IMR-90 (cell line): ENCODE data around the gene PRKN. TPM values are rescaled to one million over a fixed set of nuclear protein-coding genes. Genes with fewer than 3 reads are reported as not detected.

Experiments
- ATAC-seq: fragments of 200-7000 bp; cut with Tn5 transposase; 2 replicates; pipeline ENCODE4 v1.9.1; 2020; ENCODE audit warnings: low read depth, mild to moderate bottlenecking, moderate library complexity
- BruUV-seq: library from RNA; stranded (reverse); fragments of 400-500 nt; replicated peaks from 2 replicates; lab custom pipeline; 2021; lab: Mats Ljungman, UMichigan
- CTCF ChIA-PET: fragments of 300-600 bp; formaldehyde crosslinking; extraction: SDS; loops from one replicate; lab custom pipeline; 2021; ENCODE audit warnings: antibody characterized with exemption; lab: Yijun Ruan, JAX
- POLR2A ChIA-PET: fragments of 300-600 bp; sonication (Branson Sonifier 250); formaldehyde crosslinking; loops from one replicate; lab custom pipeline; 2022; ENCODE audit warnings: antibody characterized with exemption; ENCODE audit not compliant: unreplicated experiment; lab: Charles Lee
- DNase-seq: peaks from one replicate; pipeline ENCODE4 v3.0.0; 2013
- H2AFZ ChIP-seq: replicated peaks from 2 replicates; pipeline ENCODE3; 2013; ENCODE audit warnings: low read length, mild to moderate bottlenecking; ENCODE audit not compliant: poor library complexity
- H2AK5ac ChIP-seq: 2 replicates; pipeline ENCODE4 v1.6.1; 2013; ENCODE audit warnings: low read depth, low read length, inconsistent platforms
- H2AK9ac ChIP-seq: replicated peaks from 2 replicates; pipeline ENCODE3; 2013; ENCODE audit warnings: mild to moderate bottlenecking, low read depth, low read length, moderate library complexity; ENCODE audit not compliant: poor library complexity
- H2BK120ac ChIP-seq: 2 replicates; pipeline ENCODE4 v1.6.1; 2013; ENCODE audit warnings: low read depth, low read length, inconsistent platforms
- H2BK15ac ChIP-seq: 3 replicates; pipeline ENCODE4 v1.6.1; 2013; ENCODE audit warnings: low read depth, low read length, inconsistent platforms
- H2BK20ac ChIP-seq: 2 replicates; pipeline ENCODE4 v1.6.1; 2013; ENCODE audit warnings: low read depth, mild to moderate bottlenecking, inconsistent platforms, low read length, moderate library complexity
- H2BK5ac ChIP-seq: 2 replicates; pipeline ENCODE4 v1.6.1; 2013; ENCODE audit warnings: mild to moderate bottlenecking, low read depth, low read length, inconsistent platforms; ENCODE audit not compliant: poor library complexity, severe bottlenecking
- H3K14ac ChIP-seq: replicated peaks from 2 replicates; pipeline ENCODE4 v1.6.1; 2013; ENCODE audit warnings: low read depth, low read length, inconsistent platforms
- H3K18ac ChIP-seq: 2 replicates; pipeline ENCODE4 v1.6.1; 2013; ENCODE audit warnings: low read depth, low read length, control low read depth
- H3K23ac ChIP-seq: 2 replicates; pipeline ENCODE4 v1.6.1; 2013; ENCODE audit warnings: low read depth, low read length, inconsistent platforms
- H3K27ac ChIP-seq: 2 replicates; pipeline ENCODE4 v1.5.1; 2013; ENCODE audit warnings: mild to moderate bottlenecking, control low read depth, low read length; ENCODE audit not compliant: insufficient read depth
- H3K27me3 ChIP-seq: 2 replicates; pipeline ENCODE4 v1.6.1; 2013; ENCODE audit warnings: low read length; ENCODE audit not compliant: control insufficient read depth, insufficient read depth
- H3K36me3 ChIP-seq: 2 replicates; pipeline ENCODE4 v1.6.1; 2013; ENCODE audit warnings: low read length, mixed read lengths; ENCODE audit not compliant: control insufficient read depth, insufficient read depth
- H3K4ac ChIP-seq: 2 replicates; pipeline ENCODE4 v1.6.1; 2013; ENCODE audit warnings: low read depth, low read length, inconsistent platforms
- H3K4me1 ChIP-seq: 2 replicates; pipeline ENCODE4 v1.6.1; 2013; ENCODE audit warnings: low read length, mixed read lengths; ENCODE audit not compliant: control insufficient read depth, insufficient read depth
- H3K4me2 ChIP-seq: 2 replicates; pipeline ENCODE4 v1.6.1; 2013; ENCODE audit warnings: low read depth, mild to moderate bottlenecking, control low read depth, low read length, moderate library complexity
- H3K4me3 ChIP-seq: 2 replicates; pipeline ENCODE4 v1.5.1; 2013; ENCODE audit warnings: low read depth, mild to moderate bottlenecking, control low read depth, low read length, moderate library complexity; ENCODE audit not compliant: insufficient read depth
- H3K56ac ChIP-seq: 2 replicates; pipeline ENCODE4 v1.6.1; 2013; ENCODE audit warnings: low read length, inconsistent platforms; ENCODE audit not compliant: insufficient read depth; ENCODE audit errors: extremely low read depth
- H3K79me1 ChIP-seq, 2 experiments: 2 replicates each; pipeline ENCODE4 v1.6.1; 2013; ENCODE audit warnings: low read length in 2 of 2, inconsistent platforms in 1 of 2, low read depth in 1 of 2
- H3K9ac ChIP-seq: 2 replicates; pipeline ENCODE4 v1.6.1; 2013; ENCODE audit warnings: low read depth, low read length, control low read depth
- H3K9me1 ChIP-seq: 2 replicates; pipeline ENCODE4 v1.6.1; 2013; ENCODE audit warnings: low read length, inconsistent platforms; ENCODE audit not compliant: insufficient read depth
- H3K9me3 ChIP-seq: 2 replicates; pipeline ENCODE4 v1.6.1; 2013; ENCODE audit warnings: low read length; ENCODE audit not compliant: control insufficient read depth, insufficient read depth
- H4K20me1 ChIP-seq: 2 replicates; pipeline ENCODE4 v1.6.1; 2013; ENCODE audit warnings: low read length, inconsistent platforms; ENCODE audit not compliant: insufficient read depth
- H4K5ac ChIP-seq: 2 replicates; pipeline ENCODE4 v1.6.1; 2013; ENCODE audit warnings: mild to moderate bottlenecking, low read depth, low read length, control low read depth
- H4K8ac ChIP-seq, 2 experiments: 2 replicates each; pipeline ENCODE4 v1.6.1; 2013; ENCODE audit warnings: low read depth in 2 of 2, low read length in 2 of 2, control low read depth in 1 of 2, inconsistent platforms in 1 of 2
- H4K91ac ChIP-seq: 2 replicates; pipeline ENCODE4 v1.6.1; 2013; ENCODE audit warnings: low read depth, low read length, inconsistent platforms; ENCODE audit not compliant: insufficient read depth
- CTCF ChIP-seq: conservative IDR thresholded peaks from 2 replicates; pipeline ENCODE4 v1.5.1; 2012; ENCODE audit warnings: mild to moderate bottlenecking, low read depth, low read length, improper control_type of control experiment
- WGBS, 2 experiments: methylation state at CpG; one replicate each; pipeline versions ENCODE4 v1.1.5 to v1.1.7; 2013; ENCODE audit warnings: missing lambda C conversion rate in 2 of 2; ENCODE audit not compliant: insufficient read length in 1 of 2; ENCODE audit errors: extremely low coverage in 2 of 2; 5-methylcytosine and 5-hydroxymethylcytosine counted together
- dilution Hi-C: fragments of 300-500 bp; cut with HindIII; formaldehyde crosslinking; loops from one replicate; pipeline ENCODE4 v1.14.3; 2018; ENCODE audit warnings: low sequenced_read_pairs; ENCODE audit not compliant: unreplicated experiment
- in situ Hi-C: fragments of 300-500 bp; cut with MboI; formaldehyde crosslinking; loops from 3 replicates; pipeline ENCODE4 v1.14.3; 2019; ENCODE audit warnings: low sequenced_read_pairs, inconsistent platforms, mixed read lengths
- intact Hi-C: fragments of 100-400 bp; cut with micrococcal nuclease; formaldehyde crosslinking; loops from 2 replicates; pipeline ENCODE4 v1.10.0; 2022
- polyA plus RNA-seq, 3 experiments: library from polyadenylated mRNA; depleted of rRNA; stranded (reverse); fragments of >200 nt; gene quantifications; 2 replicates each; pipeline ENCODE4 v1.2.3, GENCODE V29; 2012; ENCODE audit warnings: low replicate concordance in 1 of 3
- total RNA-seq: library from RNA; depleted of rRNA; stranded (reverse); fragments of >200 nt; gene quantifications from 2 replicates; pipeline ENCODE4 v1.2.3, GENCODE V29; 2012; rRNA removed

Gene PRKN
- total and polyA plus RNA-seq, 2 of the 4 experiments (the other 2 are of a cell fraction) = 0.15 to 0.18 TPM

- POLR2A ChIA-PET = no interaction called here
- Histone ChIP-seq H3K79me1 (no peaks in the 10 kb centered on the region), H3K36me3 (no peaks in the 10 kb centered on the region), H3K9ac (no peak overlapping the region), H4K91ac (no peak overlapping the region), H2BK120ac (no peak overlapping the region), H2AK5ac (no peak overlapping the region), H2BK20ac (no peak overlapping the region), H3K23ac (no peak overlapping the region), H3K27ac (no peak overlapping the region), H3K14ac (no peak overlapping the region), H4K8ac (no peak overlapping the region), H3K18ac (no peak overlapping the region), H3K4me2 (no peak overlapping the region), H2AFZ (no peak overlapping the region), H2BK5ac (no peak overlapping the region), H3K56ac (no peak overlapping the region), H3K9me1 (no peaks in the 10 kb centered on the region), H4K5ac (no peak overlapping the region), H3K27me3 (no peaks in the 10 kb centered on the region), H4K20me1 (no peaks in the 10 kb centered on the region), H3K4me1 (peaks cover 4% of the 10 kb centered on the region), H3K9me3 (no peaks in the 10 kb centered on the region), H3K4ac (no peak overlapping the region), H3K4me3 (no peak overlapping the region), H2AK9ac (no peak overlapping the region), H2BK15ac (no peak overlapping the region)
- DNase-seq = no peak
- intact Hi-C loops = no loop called here
- CTCF ChIA-PET = interaction anchor here (1.0 kb wide), 1 partner anchor 10 kb away, joined by 3 read pairs; no protein-coding TSS in a partner anchor
- dilution Hi-C loops = no loop called here
- ATAC-seq = no peak
- no CpG with 5 or more reads among the region's 4 CpGs for WGBS, 2 experiments
- no TSS peak for BruUV-seq
- in situ Hi-C loops = no loop called here
- TF ChIP-seq CTCF = no peak
Observed at GRCh38 chr6:161299726-161300125, 1427.8 kb downstream of the PRKN start.

Other genes with a start within 250 kb of the PRKN start
- gene PACRG, start 208 bp upstream of the PRKN start, total RNA-seq = not detected in 2 replicates
- 0.27 TPM in 1 of 2 replicates, not detected in the other for gene PACRG, start 208 bp upstream of the PRKN start, polyA plus RNA-seq (2012; rRNA removed)